A549 (cell line): ENCODE data around the gene TMEM156. TPM values are rescaled to one million over a fixed set of nuclear protein-coding genes. Genes with fewer than 3 reads are reported as not detected.
"Not testable (repeated sequence)": the region's sequence is repeated elsewhere in the genome, so short reads cannot be mapped to it uniquely, and the experiment has no call there.

ENCODE experiments used
- ATAC-seq, 2 experiments: fragments of 200-7000 bp in 1 of 2; fragments of >200 bp in 1 of 2; cut with Nextera tagmentation in 1 of 2; cut with Tn5 transposase in 1 of 2; 3 replicates each; pipeline versions ENCODE4 v1.8.0 to v1.9.1; 2018 to 2020; ENCODE audit warnings: mild to moderate bottlenecking in 1 of 2, moderate library complexity in 1 of 2
- CTCF ChIA-PET: fragments of 300-600 bp; sonication (Branson Sonifier 250); formaldehyde crosslinking; extraction: SDS; loops from one replicate; lab custom pipeline; 2021; ENCODE audit warnings: antibody characterized with exemption, inconsistent platforms; lab: Yijun Ruan, JAX
- POLR2A ChIA-PET: fragments of 350-600 bp; formaldehyde crosslinking; extraction: SDS; loops from one replicate; lab custom pipeline; 2021; ENCODE audit warnings: antibody characterized with exemption, inconsistent platforms; lab: Yijun Ruan, JAX
- DNase-seq, 2 experiments: peaks; one replicate each; pipeline versions ENCODE4 v3.0.0 to v3.0.0-alpha.2; 2011 to 2016; ENCODE audit warnings: low read depth in 1 of 2, low spot score in 1 of 2
- FAIRE-seq: peaks from 2 replicates; lab custom pipeline; 2011; peaks lifted over from hg19 to GRCh38; lab: Jason Lieb, UNC
- H3K27ac ChIP-seq, 2 experiments: fragments of >200 bp; sonication (Bioruptor Twin); formaldehyde crosslinking; 3 replicates each; pipeline ENCODE4 v1.5.1; 2016 to 2017
- H3K4me1 ChIP-seq: fragments of >200 bp; sonication (Bioruptor Twin); formaldehyde crosslinking; 3 replicates; pipeline ENCODE4 v1.6.1; 2016
- H3K4me2 ChIP-seq: fragments of >200 bp; sonication (Bioruptor Twin); formaldehyde crosslinking; 3 replicates; pipeline ENCODE4 v1.6.1; 2016
- H3K4me3 ChIP-seq: fragments of >200 bp; sonication (Bioruptor Twin); formaldehyde crosslinking; 3 replicates; pipeline ENCODE4 v1.5.1; 2016
- H3K9me3 ChIP-seq: fragments of >200 bp; sonication (Bioruptor Twin); formaldehyde crosslinking; 3 replicates; pipeline ENCODE4 v1.6.1; 2016
- BHLHE40 ChIP-seq: IDR thresholded peaks from 2 replicates; pipeline ENCODE4 v1.6.1; 2012; ENCODE audit warnings: low read depth, low read length, inconsistent platforms
- CBX2 ChIP-seq: fragments of 200-600 bp; sonication (generic); IDR thresholded peaks from 2 replicates; pipeline ENCODE4 v1.6.1; 2016; ENCODE audit warnings: low read depth, mild to moderate bottlenecking, borderline replicate concordance
- CEBPB ChIP-seq, 2 experiments: fragments of >200 bp in 1 of 2; sonication (Bioruptor Twin) in 1 of 2; formaldehyde crosslinking in 1 of 2; IDR thresholded peaks; 2 replicates each; pipeline ENCODE4 v1.6.1; 2012 to 2016
- CHD2 ChIP-seq: fragments of 150-350 bp; IDR thresholded peaks from 2 replicates; pipeline ENCODE4 v1.6.1; 2014; ENCODE audit warnings: low read length; ENCODE audit not compliant: partially characterized antibody
- EHF ChIP-seq: fragments of 250-450 bp; sonication (Bioruptor Pico); IDR thresholded peaks from 2 replicates; pipeline ENCODE4 v1.5.0; 2020; ENCODE audit warnings: mild to moderate bottlenecking
- EHMT2 ChIP-seq: fragments of 200-600 bp; sonication (generic); IDR thresholded peaks from 2 replicates; pipeline ENCODE4 v1.6.1; 2016; ENCODE audit warnings: antibody characterized with exemption, low read depth, mild to moderate bottlenecking, moderate library complexity
- ELK1 ChIP-seq: fragments of 150-350 bp; IDR thresholded peaks from 2 replicates; pipeline ENCODE4 v1.6.1; 2014; ENCODE audit warnings: low read depth, mild to moderate bottlenecking, low read length
- EP300 ChIP-seq, 2 experiments: fragments of >200 bp; sonication (Bioruptor Twin); formaldehyde crosslinking; IDR thresholded peaks; 2 replicates in 1 of 2; 3 replicates in 1 of 2; pipeline ENCODE4 v1.6.1; 2016 to 2017
- ESRRA ChIP-seq: fragments of 150-350 bp; IDR thresholded peaks from 2 replicates; pipeline ENCODE4 v1.6.1; 2014; ENCODE audit warnings: mild to moderate bottlenecking, low read length, borderline replicate concordance
- FOSL2 ChIP-seq, 2 experiments: fragments of 450-650 bp in 1 of 2; fragments of >200 bp in 1 of 2; sonication (Bioruptor Twin) in 1 of 2; formaldehyde crosslinking; IDR thresholded peaks; 2 replicates each; pipeline versions ENCODE4 v1.5.0 to v1.6.1; 2016 to 2020; ENCODE audit warnings: mild to moderate bottlenecking in 1 of 2, moderate library complexity in 1 of 2
- FOXS1 ChIP-seq: fragments of 250-450 bp; sonication (Bioruptor Pico); IDR thresholded peaks from 2 replicates; pipeline ENCODE4 v1.5.0; 2020; ENCODE audit warnings: mild to moderate bottlenecking, moderate library complexity
- GATA3 ChIP-seq: IDR thresholded peaks from 2 replicates; pipeline ENCODE4 v1.6.1; 2012; ENCODE audit warnings: borderline replicate concordance
- HOXA7 ChIP-seq: fragments of 250-450 bp; sonication (Bioruptor Pico); IDR thresholded peaks from 2 replicates; pipeline ENCODE4 v1.5.0; 2020; ENCODE audit warnings: mild to moderate bottlenecking, moderate library complexity
- HOXB13 ChIP-seq: fragments of 250-450 bp; sonication (Bioruptor Pico); IDR thresholded peaks from 2 replicates; pipeline ENCODE4 v1.5.0; 2020; ENCODE audit warnings: low read depth, mild to moderate bottlenecking, moderate library complexity
- JUN ChIP-seq, 2 experiments: fragments of >200 bp; sonication (Bioruptor Twin); formaldehyde crosslinking; IDR thresholded peaks; 2 replicates in 1 of 2; 3 replicates in 1 of 2; pipeline ENCODE4 v1.6.1; 2016 to 2017
- KDM5A ChIP-seq: fragments of 200-600 bp; sonication (generic); IDR thresholded peaks from 2 replicates; pipeline ENCODE4 v1.6.1; 2016; ENCODE audit warnings: antibody characterized with exemption, mild to moderate bottlenecking
- MAFK ChIP-seq: fragments of 450-650 bp; IDR thresholded peaks from 2 replicates; pipeline ENCODE4 v1.6.1; 2014; ENCODE audit not compliant: partially characterized antibody
- MYC ChIP-seq: IDR thresholded peaks from 2 replicates; pipeline ENCODE4 v1.6.1; 2012; ENCODE audit warnings: mild to moderate bottlenecking, inconsistent platforms, low read length, improper control_type of control experiment, borderline replicate concordance
- NFE2L2 ChIP-seq: fragments of 150-350 bp; conservative IDR thresholded peaks from 2 replicates; pipeline ENCODE4 v1.6.1; 2014; ENCODE audit warnings: low read length
- NPAS2 ChIP-seq: fragments of 250-450 bp; sonication (Bioruptor Pico); IDR thresholded peaks from 2 replicates; pipeline ENCODE4 v1.8.0; 2022; ENCODE audit warnings: mild to moderate bottlenecking, moderate library complexity, borderline replicate concordance
- NR3C1 ChIP-seq: fragments of >200 bp; sonication (Bioruptor Twin); formaldehyde crosslinking; IDR thresholded peaks from 3 replicates; pipeline ENCODE4 v1.6.1; 2017
- RAD21 ChIP-seq, 2 experiments: fragments of >200 bp in 1 of 2; sonication (Bioruptor Twin) in 1 of 2; formaldehyde crosslinking in 1 of 2; IDR thresholded peaks in 1 of 2; conservative IDR thresholded peaks in 1 of 2; 2 replicates in 1 of 2; 3 replicates in 1 of 2; pipeline ENCODE4 v1.6.1; 2012 to 2018; ENCODE audit warnings: inconsistent platforms in 1 of 2
- SREBF2 ChIP-seq: fragments of 450-650 bp; IDR thresholded peaks from 2 replicates; pipeline ENCODE4 v1.6.1; 2014; ENCODE audit warnings: mild to moderate bottlenecking, moderate library complexity
- TFCP2L1 ChIP-seq: fragments of 250-450 bp; sonication (Bioruptor Pico); IDR thresholded peaks from 2 replicates; pipeline ENCODE4 v1.5.0; 2021; ENCODE audit warnings: mild to moderate bottlenecking
- ZSCAN20 ChIP-seq: fragments of 250-450 bp; sonication (Bioruptor Pico); IDR thresholded peaks from 2 replicates; pipeline ENCODE4 v1.8.0; 2022; ENCODE audit warnings: mild to moderate bottlenecking, moderate library complexity
- WGBS: methylation state at CpG from one replicate; pipeline ENCODE4 v1.1.6; 2017; ENCODE audit errors: missing lambda C conversion rate; 5-methylcytosine and 5-hydroxymethylcytosine counted together
- polyA plus RNA-seq, 4 experiments: library from polyadenylated mRNA; depleted of rRNA in 3 of 4; stranded (reverse); fragments of >200 nt; fragmentation: RNase III in 1 of 4; extraction: RNeasy Plus Mini Kit Qiagen cat#74134 plus additional on column Dnase treatment in 1 of 4; gene quantifications; 2 replicates in 3 of 4; 3 replicates in 1 of 4; pipeline ENCODE4 v1.2.3, GENCODE V29; 2011 to 2017
- TF ChIP-seq, protein P1 (sequence below): fragments of 250-450 bp; sonication (Bioruptor Pico); IDR thresholded peaks from 2 replicates; pipeline ENCODE4 v1.5.0; 2020; ENCODE audit warnings: low read depth, mild to moderate bottlenecking, moderate library complexity
- TF ChIP-seq, protein P2 (sequence below): IDR thresholded peaks from 2 replicates; pipeline ENCODE4 v1.6.1; 2012
- TF ChIP-seq, protein P3 (sequence below): fragments of >200 bp; sonication (Bioruptor Twin); formaldehyde crosslinking; IDR thresholded peaks from 2 replicates; pipeline ENCODE4 v1.6.1; 2016

TMEM156 gene
- polyA plus RNA-seq, 2 of the 4 experiments (the other 2 are of a cell fraction), result 10.4 to 45.1 TPM

- FAIRE-seq, result no peak
- WGBS, result 35% methylated on average over 3 of the region's 4 CpGs
- H3K27ac ChIP-seq, result peak overlapping the region; percentile 87 to 91
- H3K4me1 ChIP-seq, result peaks cover 64% of the 10 kb centered on the region
- TF ChIP-seq FOXS1 (CRISPR knock-in tag) (no peak), EHMT2 (no peak), TFCP2L1 (CRISPR knock-in tag) (no peak), NFE2L2 (no peak), SREBF2 (no peak), FOSL2 (IDR thresholded peaks at IDR 0.05) (no peak), FOSL2 (CRISPR knock-in tag; IDR thresholded peaks at IDR 0.05) (peak; percentile 49; the same call in 1 of the 2 replicates), GATA3 (no peak), EHF (CRISPR knock-in tag) (no peak), HOXB13 (peak; percentile 32; the same call in 1 of the 2 replicates)
- TF ChIP-seq, protein P1, sequence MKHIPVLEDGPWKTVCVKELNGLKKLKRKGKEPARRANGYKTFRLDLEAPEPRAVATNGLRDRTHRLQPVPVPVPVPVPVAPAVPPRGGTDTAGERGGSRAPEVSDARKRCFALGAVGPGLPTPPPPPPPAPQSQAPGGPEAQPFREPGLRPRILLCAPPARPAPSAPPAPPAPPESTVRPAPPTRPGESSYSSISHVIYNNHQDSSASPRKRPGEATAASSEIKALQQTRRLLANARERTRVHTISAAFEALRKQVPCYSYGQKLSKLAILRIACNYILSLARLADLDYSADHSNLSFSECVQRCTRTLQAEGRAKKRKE, result no peak
- TF ChIP-seq, protein P2, sequence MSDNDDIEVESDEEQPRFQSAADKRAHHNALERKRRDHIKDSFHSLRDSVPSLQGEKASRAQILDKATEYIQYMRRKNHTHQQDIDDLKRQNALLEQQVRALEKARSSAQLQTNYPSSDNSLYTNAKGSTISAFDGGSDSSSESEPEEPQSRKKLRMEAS, result 0 out of 2 replicates have a peak, but pooled peaks have one; percentile 26
- TF ChIP-seq, protein P3, sequence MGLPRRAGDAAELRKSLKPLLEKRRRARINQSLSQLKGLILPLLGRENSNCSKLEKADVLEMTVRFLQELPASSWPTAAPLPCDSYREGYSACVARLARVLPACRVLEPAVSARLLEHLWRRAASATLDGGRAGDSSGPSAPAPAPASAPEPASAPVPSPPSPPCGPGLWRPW, result no peak
- peak; percentile 63 to 65; a peak in 5 of 6 replicates for ATAC-seq
- DNase-seq, result peak in 1 of 2 experiments; percentile 33
- H3K4me3 ChIP-seq, result no peak overlapping the region
- ChIA-PET CTCF (interaction anchor here (1.9 kb wide), 1 partner anchor 135 kb away, joined by 5 read pairs; no protein-coding TSS in a partner anchor), POLR2A (interaction anchor here (1.2 kb wide), 1 partner anchor 9 kb away, joined by 4 read pairs; no protein-coding TSS in a partner anchor)
- H3K9me3 ChIP-seq, result no peaks in the 10 kb centered on the region
- H3K4me2 ChIP-seq, result peak overlapping the region; percentile 83
These were observed 5.2 kb upstream of the TMEM156 start for GRCh38 chr4:39037491-39037825.

DNA sequence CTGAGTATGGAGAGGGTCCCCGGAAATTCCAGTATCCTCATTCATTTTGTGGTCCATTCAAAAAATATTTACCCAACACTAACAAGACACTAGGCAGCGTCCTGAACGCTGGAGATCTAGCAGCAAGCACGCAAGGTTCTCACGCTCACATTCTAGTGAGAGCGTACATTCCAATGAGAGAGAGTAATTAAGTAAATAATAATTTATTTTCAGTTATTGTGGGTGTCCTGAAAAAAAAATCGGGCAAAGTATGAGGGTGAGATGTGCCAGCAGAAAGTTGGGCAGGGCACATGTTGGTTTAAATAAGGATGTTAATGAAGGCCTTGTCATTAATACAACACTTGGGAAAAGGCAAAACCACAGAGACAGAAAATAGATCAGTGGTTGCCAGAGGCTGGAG is 4.0 kb upstream of the TMEM156 start:
- H3K27ac ChIP-seq, result peak overlapping the region; percentile 87 to 91
- peaks cover 55% of the 10 kb centered on the region for H3K4me1 ChIP-seq
- H3K9me3 ChIP-seq, result no peaks in the 10 kb centered on the region
- TF ChIP-seq FOXS1 (CRISPR knock-in tag) (peak; percentile 65; the same call in 1 of the 2 replicates), MAFK (no peak), CEBPB (IDR thresholded peaks at IDR 0.05) (no peak), CHD2 (no peak), KDM5A (no peak), ZSCAN20 (peak; percentile 57; the same call in 1 of the 2 replicates), NR3C1 (no peak), SREBF2 (no peak), TFCP2L1 (CRISPR knock-in tag) (no peak), JUN (IDR thresholded peaks at IDR 0.05) (no peak), MYC (no peak), EHF (CRISPR knock-in tag) (no peak), HOXB13 (no peak), CBX2 (no peak), ELK1 (no peak), NPAS2 (CRISPR knock-in tag) (no peak), FOSL2 (IDR thresholded peaks at IDR 0.05) (no peak), FOSL2 (CRISPR knock-in tag; IDR thresholded peaks at IDR 0.05) (peak; percentile 64), HOXA7 (CRISPR knock-in tag) (no peak), RAD21 (conservative IDR thresholded peaks at IDR 0.05 in 1 of 2, IDR thresholded peaks at IDR 0.05 in 1 of 2) (0 out of 5 replicates have a peak, but pooled peaks of 1 of the 2 experiments have one; percentile 5), EP300 (IDR thresholded peaks at IDR 0.05) (peak in 1 of 2 experiments; percentile 36; a peak in 1 of 5 replicates), ESRRA (no peak), GATA3 (peak; percentile 52; the same call in 1 of the 2 replicates), BHLHE40 (no peak)
- TF ChIP-seq, protein P2, result no peak
- TF ChIP-seq, protein P1, result no peak
- H3K4me2 ChIP-seq, result peak overlapping the region; percentile 83
- DNase-seq, result peak in 1 of 2 experiments; percentile 86
- no peak for FAIRE-seq
- CTCF ChIA-PET, result interaction anchor here (1.9 kb wide), 1 partner anchor 133 kb away, joined by 5 read pairs; no protein-coding TSS in a partner anchor
- POLR2A ChIA-PET, result no interaction called here
- no peak overlapping the region; the same call in 2 of the 3 replicates for H3K4me3 ChIP-seq
- 2% methylated on average over 7 of the region's 7 CpGs for WGBS
- ATAC-seq, result peak; percentile 67 to 70; a peak in 4 of 6 replicates

GRCh38 chr4:39031590-39032020 is 604 bp downstream of the TMEM156 start:
- not testable (repeated sequence) for H3K9me3 ChIP-seq, FAIRE-seq, ATAC-seq, DNase-seq
- ChIA-PET POLR2A (interaction anchor here (5.1 kb wide), 1 partner anchor 12 kb away, joined by 55 read pairs; no protein-coding TSS in a partner anchor), CTCF (interaction anchor here (1.0 kb wide), 1 partner anchor 9 kb away, joined by 3 read pairs; no protein-coding TSS in a partner anchor)
- WGBS, result 3% methylated on average over 6 of the region's 6 CpGs
- Histone ChIP-seq H3K4me1 (peaks cover 54% of the 10 kb centered on the region), H3K27ac (peak overlapping the region; percentile 87 to 93), H3K4me2 (peak overlapping the region; percentile 94), H3K4me3 (peak overlapping the region; percentile 40)
